Kidney (tissue), 14 donors: ENCODE data around the gene FHOD3. TPM values are rescaled to one million over a fixed set of nuclear protein-coding genes. Genes with fewer than 3 reads are reported as not detected.
A peak's percentile ranks its signal among the peaks of the same experiment; 100 is the strongest.

Experiments used
- DNase-seq, 5 donors: peaks; one replicate each; pipeline ENCODE4 v3.0.0-alpha.2; 2013 to 2020
- FAIRE-seq: peaks from 2 replicates; lab custom pipeline; 2012; peaks lifted over from hg19 to GRCh38; lab: Jason Lieb, UNC
- H3K27ac ChIP-seq, 2 donors: one replicate each; pipeline ENCODE4 v1.7.0; 2013; ENCODE audit warnings: low read depth in 2 of 2, low read length in 2 of 2, inconsistent platforms in 1 of 2
- H3K27me3 ChIP-seq: one replicate; pipeline ENCODE4 v1.7.1; 2013; ENCODE audit warnings: low read length, inconsistent platforms; ENCODE audit not compliant: control insufficient read depth, insufficient read depth
- H3K36me3 ChIP-seq, 3 donors: one replicate each; pipeline versions ENCODE4 v1.7.0 to v1.7.1; 2013; ENCODE audit warnings: low read length in 3 of 3, control low read depth in 1 of 3, inconsistent platforms in 1 of 3; ENCODE audit not compliant: insufficient read depth in 3 of 3, control insufficient read depth in 2 of 3
- H3K4me1 ChIP-seq, 3 donors: one replicate each; pipeline versions ENCODE4 v1.7.0 to v1.7.1; 2013; ENCODE audit warnings: low read length in 3 of 3, inconsistent platforms in 1 of 3, low read depth in 1 of 3; ENCODE audit not compliant: control insufficient read depth in 2 of 3, insufficient read depth in 2 of 3
- H3K4me3 ChIP-seq, 3 donors: one replicate each; pipeline versions ENCODE4 v1.7.0 to v1.8.1; 2013; ENCODE audit warnings: low read length in 3 of 3, control low read depth in 1 of 3, inconsistent platforms in 1 of 3
- H3K9ac ChIP-seq, 3 donors: one replicate each; pipeline versions ENCODE4 v1.7.0 to v1.7.1; 2013; ENCODE audit warnings: low read length in 3 of 3, control low read depth in 1 of 3, inconsistent platforms in 1 of 3
- H3K9me3 ChIP-seq, 3 donors: one replicate each; pipeline versions ENCODE4 v1.7.0 to v1.7.1; 2013; ENCODE audit warnings: low read length in 3 of 3, control low read depth in 1 of 3, inconsistent platforms in 1 of 3; ENCODE audit not compliant: control insufficient read depth in 2 of 3, insufficient read depth in 1 of 3
- intact Hi-C: fragments of 100-400 bp; cut with DNase I; formaldehyde crosslinking; loops from one replicate; pipeline ENCODE4 v1.11.1; 2022
- polyA plus RNA-seq: library from polyadenylated mRNA; stranded (reverse); fragments of 350-450 nt; fragmentation: Illumina TruSeq; extraction: RNeasy Lipid Tissue Mini Kit (QIAGEN cat#74804); gene quantifications from one replicate; pipeline ENCODE4 v1.2.3, GENCODE V29; 2014; ENCODE audit warnings: low read depth, low replicate concordance; ENCODE audit not compliant: insufficient read depth
- total RNA-seq: library from RNA; stranded (reverse); fragmentation: NEBNext Ultra II Directional; extraction: Animal tissue kit (Norgen Biotek cat#: 25700); gene quantifications from one replicate; pipeline ENCODE4 v1.2.1, GENCODE V29; 2021
- TF ChIP-seq, protein P1 (sequence below): IDR thresholded peaks from 3 replicates; pipeline ENCODE4 v1.5.1; 2012; ENCODE audit warnings: mild to moderate bottlenecking, moderate library complexity, borderline replicate concordance; ENCODE audit not compliant: insufficient read depth; ENCODE audit errors: extremely low read depth
- donor health status: control.
- donor health status: control.
- donor health status: control.
- donor health status: control.
- donor health status: control.
- donor health status: DM: yes; HTN: yes; CAD: no.
- donor health status: Normal renal cell carcinoma (clear cell type).

FHOD3 gene
- total and polyA plus RNA-seq, 2 donors from 2014 or later, result 21.5 to 28.0 TPM

GRCh38 chr18:36322408-36322728 lies 24.9 kb downstream of the FHOD3 start:
- H3K27ac ChIP-seq, result no peak overlapping the region
- no peaks in the 10 kb centered on the region for H3K36me3 ChIP-seq
- TF ChIP-seq, protein P1, sequence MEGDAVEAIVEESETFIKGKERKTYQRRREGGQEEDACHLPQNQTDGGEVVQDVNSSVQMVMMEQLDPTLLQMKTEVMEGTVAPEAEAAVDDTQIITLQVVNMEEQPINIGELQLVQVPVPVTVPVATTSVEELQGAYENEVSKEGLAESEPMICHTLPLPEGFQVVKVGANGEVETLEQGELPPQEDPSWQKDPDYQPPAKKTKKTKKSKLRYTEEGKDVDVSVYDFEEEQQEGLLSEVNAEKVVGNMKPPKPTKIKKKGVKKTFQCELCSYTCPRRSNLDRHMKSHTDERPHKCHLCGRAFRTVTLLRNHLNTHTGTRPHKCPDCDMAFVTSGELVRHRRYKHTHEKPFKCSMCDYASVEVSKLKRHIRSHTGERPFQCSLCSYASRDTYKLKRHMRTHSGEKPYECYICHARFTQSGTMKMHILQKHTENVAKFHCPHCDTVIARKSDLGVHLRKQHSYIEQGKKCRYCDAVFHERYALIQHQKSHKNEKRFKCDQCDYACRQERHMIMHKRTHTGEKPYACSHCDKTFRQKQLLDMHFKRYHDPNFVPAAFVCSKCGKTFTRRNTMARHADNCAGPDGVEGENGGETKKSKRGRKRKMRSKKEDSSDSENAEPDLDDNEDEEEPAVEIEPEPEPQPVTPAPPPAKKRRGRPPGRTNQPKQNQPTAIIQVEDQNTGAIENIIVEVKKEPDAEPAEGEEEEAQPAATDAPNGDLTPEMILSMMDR, result no peak
- H3K9me3 ChIP-seq, result no peaks in the 10 kb centered on the region
- no peak overlapping the region for H3K4me3 ChIP-seq
- no peaks in the 10 kb centered on the region for H3K27me3 ChIP-seq
- DNase-seq (peak in 2 of 5 donors; percentile 3 to 34), FAIRE-seq (no peak)
- no peak overlapping the region for H3K9ac ChIP-seq
- intact Hi-C loops, result no loop called here
- peaks cover 0 to 6% (median 0%) of the 10 kb centered on the region in 3 donors for H3K4me1 ChIP-seq

DNA sequence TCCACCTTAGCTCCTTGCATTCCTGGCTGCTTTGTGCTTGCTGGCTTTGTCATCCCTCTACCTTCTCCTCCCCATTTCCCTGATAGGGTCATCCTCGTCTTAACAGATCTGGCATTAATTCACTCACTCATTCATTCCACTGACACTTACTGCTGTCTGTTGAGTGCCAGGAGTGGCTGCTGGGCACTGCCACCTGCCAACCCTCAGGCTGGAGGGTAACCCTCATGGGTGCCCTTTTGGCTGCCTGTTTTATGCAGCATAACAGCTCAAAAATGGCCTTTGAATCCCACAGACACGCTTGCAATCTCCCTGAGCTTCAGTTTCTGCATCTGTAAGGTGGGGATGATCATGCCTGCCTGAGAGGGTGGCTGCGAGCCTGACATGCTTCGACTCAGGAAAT lies 25.2 kb downstream of the FHOD3 start:
- H3K4me3 ChIP-seq, result no peak overlapping the region
- intact Hi-C loops, result no loop called here
- FAIRE-seq (no peak), DNase-seq (peak in 1 of 5 donors; percentile 5)
- H3K4me1 ChIP-seq, result peaks cover 0 to 6% (median 0%) of the 10 kb centered on the region in 3 donors
- TF ChIP-seq, protein P1, result no peak
- no peak overlapping the region for H3K9ac ChIP-seq
- H3K36me3 ChIP-seq, result no peaks in the 10 kb centered on the region
- H3K27ac ChIP-seq, result no peak overlapping the region
- H3K9me3 ChIP-seq, result no peaks in the 10 kb centered on the region
- H3K27me3 ChIP-seq, result no peaks in the 10 kb centered on the region

DNA sequence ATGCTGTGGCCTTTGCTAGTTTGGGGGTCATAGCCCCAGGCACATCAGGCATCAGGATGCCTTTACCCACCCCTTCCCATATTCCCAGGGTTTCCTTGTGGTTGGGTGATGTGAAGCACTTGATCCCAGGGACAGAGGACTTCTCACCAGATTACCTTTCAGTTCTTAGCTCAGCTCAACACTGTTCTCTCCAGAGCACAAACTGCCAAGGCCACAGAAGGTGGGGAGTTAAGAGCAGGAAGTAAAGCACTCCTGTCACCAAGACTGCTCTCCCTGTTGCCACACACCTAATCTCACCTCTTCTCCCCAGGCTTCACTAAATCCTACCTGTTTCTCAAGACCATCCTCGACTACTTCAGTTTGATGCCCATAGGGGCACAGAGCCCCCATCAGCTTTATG lies 25.9 kb downstream of the FHOD3 start:
- Histone ChIP-seq H3K9ac (no peak overlapping the region), H3K4me1 (peaks cover 0 to 6% (median 0%) of the 10 kb centered on the region in 3 donors), H3K27me3 (no peaks in the 10 kb centered on the region), H3K27ac (no peak overlapping the region), H3K9me3 (no peaks in the 10 kb centered on the region), H3K36me3 (no peaks in the 10 kb centered on the region), H3K4me3 (no peak overlapping the region)
- intact Hi-C loops, result no loop called here
- DNase-seq (peak in 1 of 5 donors; percentile 1), FAIRE-seq (no peak)
- TF ChIP-seq, protein P1, result no peak

GRCh38 chr18:36325846-36326245 lies 28.3 kb downstream of the FHOD3 start:
- FAIRE-seq (no peak), DNase-seq (peak in 1 of 5 donors; percentile 2)
- H3K4me1 ChIP-seq, result peaks cover 0 to 15% (median 4%) of the 10 kb centered on the region in 3 donors
- H3K36me3 ChIP-seq, result no peaks in the 10 kb centered on the region
- H3K4me3 ChIP-seq, result no peak overlapping the region
- TF ChIP-seq, protein P1, result no peak
- no peak overlapping the region for H3K9ac ChIP-seq
- intact Hi-C loops, result no loop called here
- H3K27ac ChIP-seq, result no peak overlapping the region
- H3K27me3 ChIP-seq, result no peaks in the 10 kb centered on the region
- H3K9me3 ChIP-seq, result no peaks in the 10 kb centered on the region
